ENCODE results near the gene BRF1.

BRF1 gene

DNA sequence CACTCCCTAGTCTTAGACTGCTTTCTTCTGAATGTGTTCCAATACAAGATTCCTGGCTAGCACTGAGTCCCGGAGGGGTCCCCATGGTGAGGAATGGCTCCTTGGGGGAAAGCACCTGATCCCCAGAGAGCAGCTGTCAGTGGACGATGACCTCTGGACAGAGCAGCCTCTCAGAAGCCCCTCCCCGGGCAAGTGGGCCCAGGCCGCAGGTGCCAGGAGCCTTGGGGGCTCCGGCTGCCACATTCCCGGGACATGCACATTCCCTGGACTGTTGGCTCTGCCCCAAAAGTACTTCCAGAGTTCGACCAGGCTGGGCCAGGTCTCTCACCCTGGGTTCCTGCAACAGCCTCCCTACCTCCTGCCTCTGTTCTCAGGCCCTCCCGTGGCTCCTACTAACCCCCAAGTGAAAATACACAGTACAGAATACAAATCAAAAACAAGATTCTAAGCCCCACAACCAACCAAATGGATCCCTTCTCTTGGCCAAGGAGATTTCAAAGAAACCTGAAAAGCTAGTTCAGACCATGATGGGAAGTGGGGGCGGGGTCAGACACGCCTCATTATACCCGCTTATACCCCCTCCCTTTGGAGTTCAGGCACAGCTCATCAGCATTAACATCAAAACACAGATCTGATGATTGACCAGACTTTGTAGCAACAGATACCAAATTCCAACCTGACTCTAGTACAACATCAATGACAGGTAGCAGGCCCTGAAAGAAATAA, 75.8 kb downstream of the BRF1 start:
- Histone ChIP-seq H3K4me1 (peaks cover 60% of the 10 kb centered on the region), H3K9me3 (no peaks in the 10 kb centered on the region), H3K27me3 (no peaks in the 10 kb centered on the region), H3K4me3 (no peak overlapping the region), H4K20me1 (peaks cover 96% of the 10 kb centered on the region), H3K9ac (no peak overlapping the region), H3K36me3 (peaks cover 80% of the 10 kb centered on the region), H3K27ac (no peak overlapping the region), H3K4me2 (peak overlapping the region; percentile 67)
- TF ChIP-seq Cebpa-rat (IDR thresholded peaks at IDR 0.05), result no peak

GRCh38 chr14:105223770-105224544, 76.8 kb downstream of the BRF1 start:
- Histone ChIP-seq H3K9me3 (no peaks in the 10 kb centered on the region), H3K27ac (no peak overlapping the region), H3K4me2 (peak overlapping the region; percentile 67), H3K9ac (no peak overlapping the region), H3K27me3 (no peaks in the 10 kb centered on the region), H4K20me1 (peaks cover 100% of the 10 kb centered on the region), H3K4me3 (no peak overlapping the region), H3K4me1 (peaks cover 61% of the 10 kb centered on the region), H3K36me3 (peaks cover 86% of the 10 kb centered on the region)
- TF ChIP-seq Cebpa-rat (IDR thresholded peaks at IDR 0.05), result 0 out of 2 replicates have a peak, but pooled peaks have one; percentile 31

GRCh38 chr14:105223260-105223659, 77.5 kb downstream of the BRF1 start:
- H3K9ac ChIP-seq, result no peak overlapping the region; the same call in 1 of the 2 replicates
- peaks cover 86% of the 10 kb centered on the region for H3K36me3 ChIP-seq
- H3K27ac ChIP-seq, result peak overlapping the region; percentile 18
- H4K20me1 ChIP-seq, result peaks cover 100% of the 10 kb centered on the region
- peaks cover 67% of the 10 kb centered on the region for H3K4me1 ChIP-seq
- H3K4me2 ChIP-seq, result peak overlapping the region; percentile 67
- no peak for TF ChIP-seq Cebpa-rat (IDR thresholded peaks at IDR 0.05)
- H3K9me3 ChIP-seq, result no peaks in the 10 kb centered on the region
- H3K27me3 ChIP-seq, result no peaks in the 10 kb centered on the region
- no peak overlapping the region for H3K4me3 ChIP-seq

DNA sequence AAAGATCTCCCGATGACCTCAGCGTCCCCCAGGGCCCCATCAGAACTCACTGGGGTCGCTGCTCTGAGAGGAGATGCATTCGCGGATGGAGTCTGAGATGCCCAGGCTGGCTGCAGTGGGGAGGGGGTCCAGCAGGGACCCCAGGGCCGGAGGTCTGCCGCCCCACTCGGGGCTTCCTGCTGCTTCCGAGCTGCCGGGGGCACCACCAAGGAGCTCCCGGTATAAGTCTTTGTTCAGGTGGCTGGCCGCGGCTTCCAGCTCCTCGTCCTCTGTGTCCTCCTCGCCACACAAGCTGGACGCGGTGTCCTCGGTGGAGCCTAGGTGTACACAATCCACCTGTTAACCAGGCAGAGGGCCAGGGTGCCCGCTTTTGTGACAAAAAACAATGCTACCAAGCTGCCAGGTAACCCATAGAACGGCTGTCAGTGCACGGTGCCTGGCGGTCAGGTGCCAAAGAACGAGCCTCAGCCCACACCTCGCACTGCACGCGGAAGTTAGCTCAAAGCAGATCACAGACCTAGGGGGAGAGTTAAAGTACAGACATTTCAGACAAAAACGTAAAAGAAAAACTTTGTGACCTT, 79.1 kb downstream of the BRF1 start:
- H3K36me3 ChIP-seq, result peaks cover 87% of the 10 kb centered on the region
- TF ChIP-seq Cebpa-rat (IDR thresholded peaks at IDR 0.05), result no peak
- H3K4me2 ChIP-seq, result peak overlapping the region; percentile 3; the same call in 1 of the 2 replicates
- H3K27me3 ChIP-seq, result no peaks in the 10 kb centered on the region
- peaks cover 100% of the 10 kb centered on the region for H4K20me1 ChIP-seq
- no peak overlapping the region for H3K9ac ChIP-seq
- no peaks in the 10 kb centered on the region for H3K9me3 ChIP-seq
- no peak overlapping the region for H3K4me3 ChIP-seq
- H3K4me1 ChIP-seq, result peaks cover 79% of the 10 kb centered on the region
- H3K27ac ChIP-seq, result no peak overlapping the region

- Histone ChIP-seq H3K4me1 (peaks cover 84% of the 10 kb centered on the region), H3K27me3 (no peaks in the 10 kb centered on the region), H3K4me3 (no peak overlapping the region), H3K4me2 (0 out of 2 replicates have a peak overlapping the region, but pooled peaks have one; percentile 3), H3K9me3 (no peaks in the 10 kb centered on the region), H3K36me3 (peaks cover 87% of the 10 kb centered on the region), H4K20me1 (peaks cover 100% of the 10 kb centered on the region), H3K27ac (peak overlapping the region; percentile 38), H3K9ac (peak overlapping the region; percentile 40; the same call in 1 of the 2 replicates)
- TF ChIP-seq Cebpa-rat (IDR thresholded peaks at IDR 0.05), result no peak
Observed at GRCh38 chr14:105220699-105221597, 79.9 kb downstream of the BRF1 start.

DNA sequence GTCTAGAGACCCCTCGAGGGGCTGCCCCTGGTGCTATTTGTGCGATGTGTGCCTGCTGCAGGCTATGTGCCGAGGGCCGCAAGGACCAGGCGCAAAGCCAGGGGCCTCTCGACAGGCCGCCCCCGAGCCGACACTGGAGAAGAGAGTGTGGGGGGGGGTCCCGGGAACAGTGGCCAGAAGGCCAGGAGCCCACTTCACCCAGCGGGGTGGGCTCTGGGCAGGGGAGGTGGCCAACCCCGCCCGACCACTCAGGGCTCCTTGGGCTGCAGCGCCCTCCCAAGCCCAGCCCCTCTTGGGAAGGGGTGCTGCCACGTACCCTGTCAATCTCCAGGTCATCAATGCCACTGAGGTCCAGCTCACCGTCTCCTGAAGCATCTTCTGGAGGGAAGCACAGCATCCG, 81.0 kb downstream of the BRF1 start:
- Histone ChIP-seq H3K36me3 (peaks cover 81% of the 10 kb centered on the region), H3K4me1 (peaks cover 84% of the 10 kb centered on the region), H3K9ac (0 out of 2 replicates have a peak overlapping the region, but pooled peaks have one; percentile 40), H3K4me2 (no peak overlapping the region), H4K20me1 (peaks cover 100% of the 10 kb centered on the region), H3K4me3 (no peak overlapping the region), H3K27me3 (no peaks in the 10 kb centered on the region), H3K27ac (0 out of 2 replicates have a peak overlapping the region, but pooled peaks have one; percentile 26), H3K9me3 (no peaks in the 10 kb centered on the region)
- TF ChIP-seq Cebpa-rat (IDR thresholded peaks at IDR 0.05), result no peak

- Histone ChIP-seq H4K20me1 (peaks cover 100% of the 10 kb centered on the region), H3K36me3 (peaks cover 75% of the 10 kb centered on the region), H3K9me3 (no peaks in the 10 kb centered on the region), H3K9ac (no peak overlapping the region), H3K27me3 (no peaks in the 10 kb centered on the region), H3K4me3 (no peak overlapping the region), H3K4me2 (no peak overlapping the region), H3K27ac (peak overlapping the region; percentile 26; the same call in 1 of the 2 replicates), H3K4me1 (peaks cover 84% of the 10 kb centered on the region)
- no peak for TF ChIP-seq Cebpa-rat (IDR thresholded peaks at IDR 0.05)
Observed at GRCh38 chr14:105219043-105219612, 81.7 kb downstream of the BRF1 start.

- peaks cover 84% of the 10 kb centered on the region for H3K4me1 ChIP-seq
- H3K9ac ChIP-seq, result no peak overlapping the region
- H4K20me1 ChIP-seq, result peaks cover 100% of the 10 kb centered on the region
- no peak overlapping the region for H3K4me2 ChIP-seq
- no peak overlapping the region for H3K4me3 ChIP-seq
- no peaks in the 10 kb centered on the region for H3K9me3 ChIP-seq
- peaks cover 74% of the 10 kb centered on the region for H3K36me3 ChIP-seq
- no peaks in the 10 kb centered on the region for H3K27me3 ChIP-seq
- H3K27ac ChIP-seq, result no peak overlapping the region
- no peak for TF ChIP-seq Cebpa-rat (IDR thresholded peaks at IDR 0.05)
Observed at GRCh38 chr14:105218611-105219010, 82.2 kb downstream of the BRF1 start.

DNA sequence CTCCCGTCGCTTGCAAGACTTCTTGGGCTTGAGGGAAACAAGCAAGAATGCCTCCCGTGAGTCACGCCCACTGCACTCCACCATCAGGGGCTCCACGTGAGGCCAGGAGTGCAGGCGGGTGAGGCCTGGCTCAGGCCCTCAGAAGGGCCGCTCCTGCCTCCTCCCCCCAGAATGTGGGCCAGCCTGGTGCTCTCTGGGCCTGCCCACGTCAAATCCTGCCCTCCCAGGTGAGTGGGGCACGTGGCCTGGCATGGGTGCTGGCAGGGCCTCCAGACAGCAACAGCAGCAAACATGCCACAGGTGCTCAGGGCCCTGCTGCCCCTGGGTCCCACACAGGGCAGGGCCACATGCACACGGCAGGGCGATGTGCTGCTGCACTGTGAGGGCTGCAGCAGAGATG, 83.0 kb downstream of the BRF1 start:
- peaks cover 100% of the 10 kb centered on the region for H4K20me1 ChIP-seq

More for the DNA sequence above, 83.0 kb downstream of the BRF1 start:
- Histone ChIP-seq H3K4me1 (peaks cover 84% of the 10 kb centered on the region), H3K4me3 (no peak overlapping the region), H3K9ac (no peak overlapping the region), H3K4me2 (no peak overlapping the region), H3K9me3 (no peaks in the 10 kb centered on the region), H3K27me3 (no peaks in the 10 kb centered on the region), H3K27ac (0 out of 2 replicates have a peak overlapping the region, but pooled peaks have one; percentile 6), H3K36me3 (peaks cover 72% of the 10 kb centered on the region)
- TF ChIP-seq Cebpa-rat (IDR thresholded peaks at IDR 0.05), result no peak

Data from BLaER1 (cell line).